K562 (cell line): ENCODE measurements around the gene IKBKE. TPM values are rescaled to one million over a fixed set of nuclear protein-coding genes. Genes with fewer than 3 reads are reported as not detected.

Experiments used
- ATAC-seq: fragments of 200-7000 bp; cut with Tn5 transposase; 3 replicates; pipeline ENCODE4 v1.9.1; 2020; ENCODE audit warnings: moderate library complexity
- BruUV-seq: library from RNA; stranded (reverse); fragments of 400-500 nt; replicated peaks from 2 replicates; lab custom pipeline; 2021; lab: Mats Ljungman, UMichigan
- CTCF ChIA-PET: fragments of 300-600 bp; formaldehyde crosslinking; extraction: SDS; loops from one replicate; lab custom pipeline; 2021; ENCODE audit warnings: low intra/inter-chr PET ratio; lab: Yijun Ruan, JAX
- POLR2A ChIA-PET: fragments of 300-600, 350-650 bp; sonication (Branson Sonifier 250); formaldehyde crosslinking; extraction: SDS; loops from one replicate; lab custom pipeline; 2021; ENCODE audit warnings: antibody characterized with exemption, inconsistent platforms; lab: Yijun Ruan, JAX
- DNase-seq, 4 experiments: peaks; one replicate each; pipeline versions ENCODE4 v3.0.0 to v3.0.0-alpha.2; 2011 to 2018; ENCODE audit warnings: low spot score in 3 of 4, mixed read lengths in 3 of 4; ENCODE audit errors: extremely low read depth in 1 of 4
- FAIRE-seq: peaks from 2 replicates; lab custom pipeline; 2011; peaks lifted over from hg19 to GRCh38; lab: Jason Lieb, UNC
- H2AFZ ChIP-seq: 2 replicates; pipeline ENCODE4 v1.6.0; 2011; ENCODE audit warnings: low read depth, low read length, control low read depth, inconsistent platforms
- H3K27ac ChIP-seq: fragments of 200-600 bp; 3 replicates; pipeline ENCODE4 v1.8.0; 2011; ENCODE audit warnings: low read depth, mild to moderate bottlenecking, control low read depth, inconsistent platforms, low read length, moderate library complexity, mixed read lengths; ENCODE audit errors: extremely low read depth
- H3K27me3 ChIP-seq, 2 experiments: fragments of 300-600 bp in 1 of 2; 2 replicates in 1 of 2; 3 replicates in 1 of 2; pipeline versions ENCODE4 v1.6.0 to v1.8.0; 2011; ENCODE audit warnings: inconsistent platforms in 2 of 2, low read length in 2 of 2, mild to moderate bottlenecking in 1 of 2, mixed read lengths in 1 of 2, moderate library complexity in 1 of 2; ENCODE audit not compliant: control insufficient read depth in 2 of 2, insufficient read depth in 2 of 2
- H3K36me3 ChIP-seq: fragments of 300-600 bp; 3 replicates; pipeline ENCODE4 v1.8.0; 2011; ENCODE audit warnings: mild to moderate bottlenecking, low read length, inconsistent platforms; ENCODE audit not compliant: control insufficient read depth, insufficient read depth
- H3K4me1 ChIP-seq, 2 experiments: fragments of 200-600 bp in 1 of 2; replicated peaks in 1 of 2; 2 replicates in 1 of 2; 3 replicates in 1 of 2; pipeline versions ENCODE4 v1.5.1 to v1.8.0; 2011; ENCODE audit warnings: inconsistent platforms in 2 of 2, low read length in 2 of 2, mild to moderate bottlenecking in 1 of 2, mixed read lengths in 1 of 2, moderate library complexity in 1 of 2; ENCODE audit not compliant: control insufficient read depth in 2 of 2, insufficient read depth in 2 of 2
- H3K4me2 ChIP-seq: 2 replicates; pipeline ENCODE4 v1.6.1; 2011; ENCODE audit warnings: low read length, control low read depth, inconsistent platforms, mixed read lengths; ENCODE audit not compliant: insufficient read depth
- H3K4me3 ChIP-seq: fragments of 200-600 bp; sonication (generic), shearing (Covaris generic); 2 replicates; pipeline ENCODE4 v1.5.1; 2016; ENCODE audit warnings: control low read depth, inconsistent platforms
- H3K79me2 ChIP-seq: fragments of 200-600 bp; 3 replicates; pipeline ENCODE4 v1.8.0; 2011; ENCODE audit warnings: low read length, inconsistent platforms; ENCODE audit not compliant: control insufficient read depth, insufficient read depth
- H3K9ac ChIP-seq, 2 experiments: 2 replicates each; pipeline versions ENCODE4 v1.6.0 to v1.6.1; 2011; ENCODE audit warnings: low read depth in 2 of 2, low read length in 2 of 2, control low read depth in 1 of 2, inconsistent platforms in 1 of 2, mild to moderate bottlenecking in 1 of 2, mixed read lengths in 1 of 2; ENCODE audit not compliant: insufficient read depth in 1 of 2
- H3K9me1 ChIP-seq: one replicate; pipeline ENCODE4 v1.6.0; 2011; ENCODE audit warnings: inconsistent platforms, mild to moderate bottlenecking, low read length, moderate library complexity; ENCODE audit not compliant: control insufficient read depth, insufficient read depth
- H3K9me3 ChIP-seq: replicated peaks from 2 replicates; pipeline ENCODE4 v1.5.1; 2011; ENCODE audit warnings: low read depth, low read length, inconsistent platforms; ENCODE audit not compliant: control insufficient read depth, insufficient read depth
- H4K20me1 ChIP-seq: replicated peaks from 2 replicates; pipeline ENCODE4 v1.6.1; 2011; ENCODE audit warnings: low read length, inconsistent platforms, mixed read lengths; ENCODE audit not compliant: control insufficient read depth, insufficient read depth
- NBN ChIP-seq: fragments of 450-650 bp; IDR thresholded peaks from 2 replicates; pipeline ENCODE4 v1.6.1; 2016; ENCODE audit warnings: low read depth, mild to moderate bottlenecking
- NFIC ChIP-seq: fragments of 450-650 bp; IDR thresholded peaks from 2 replicates; pipeline ENCODE4 v1.6.1; 2017; ENCODE audit warnings: mild to moderate bottlenecking, inconsistent platforms
- NFYB ChIP-seq: IDR thresholded peaks from 2 replicates; pipeline ENCODE4 v1.6.1; 2011; ENCODE audit warnings: mild to moderate bottlenecking, moderate library complexity; ENCODE audit not compliant: insufficient read length; ENCODE audit errors: extremely low read depth
- NR1H2 ChIP-seq: sonication (generic); formaldehyde crosslinking; IDR thresholded peaks from 2 replicates; pipeline ENCODE4 v1.4.0; 2020; ENCODE audit warnings: mild to moderate bottlenecking, missing genetic modification reagents
- NUFIP1 ChIP-seq: fragments of 450-650 bp; IDR thresholded peaks from 2 replicates; pipeline ENCODE4 v1.6.1; 2018; ENCODE audit not compliant: partially characterized antibody
- SETDB1 ChIP-seq: IDR thresholded peaks from one replicate; pipeline ENCODE4 v1.6.1; 2012; ENCODE audit warnings: low read length, control low read depth, inconsistent platforms
- SMAD1 ChIP-seq: fragments of 150-350 bp; IDR thresholded peaks from 2 replicates; pipeline ENCODE4 v1.6.1; 2014; ENCODE audit warnings: low read length, low read depth; ENCODE audit not compliant: partially characterized antibody
- TFE3 ChIP-seq: fragments of 450-650 bp; formaldehyde crosslinking; IDR thresholded peaks from 2 replicates; pipeline ENCODE4 v1.4.0; 2020; ENCODE audit warnings: mild to moderate bottlenecking, mixed read lengths
- ZBTB2 ChIP-seq: fragments of 450-650 bp; IDR thresholded peaks from 2 replicates; pipeline ENCODE4 v1.6.1; 2016; ENCODE audit warnings: antibody characterized with exemption
- ZNF143 ChIP-seq: sonication (generic); formaldehyde crosslinking; IDR thresholded peaks from 2 replicates; pipeline ENCODE4 v1.9.0; 2022; ENCODE audit warnings: mild to moderate bottlenecking, missing genetic modification reagents
- ZNF518B ChIP-seq: fragments of 250-450 bp; sonication (Bioruptor Pico); IDR thresholded peaks from 2 replicates; pipeline ENCODE4 v1.5.0; 2021; ENCODE audit warnings: mild to moderate bottlenecking, moderate library complexity
- ZNF639 ChIP-seq, 2 experiments: fragments of 200-800 bp in 1 of 2; sonication (Bioruptor generic) in 1 of 2; sonication (generic) in 1 of 2; formaldehyde crosslinking in 1 of 2; IDR thresholded peaks in 1 of 2; conservative IDR thresholded peaks in 1 of 2; 2 replicates each; pipeline versions ENCODE4 v1.5.0 to v1.6.1; 2016 to 2020; ENCODE audit warnings: missing compliant biosample characterization in 1 of 2, missing genetic modification characterization in 1 of 2, missing genetic modification reagents in 1 of 2
- WGBS: fragments of 100-300 bp; shearing (Covaris generic); methylation state at CpG from one replicate; pipeline ENCODE4 v1.1.6; 2016; ENCODE audit warnings: low coverage, mixed read lengths; ENCODE audit not compliant: insufficient coverage; ENCODE audit errors: missing lambda C conversion rate; 5-methylcytosine and 5-hydroxymethylcytosine counted together
- in situ Hi-C: fragments of 300-500 bp; cut with MboI; formaldehyde crosslinking; loops from 4 replicates; pipeline ENCODE4 v1.15.0; 2018; ENCODE audit warnings: inconsistent platforms, mixed read lengths
- intact Hi-C: fragments of 100-400 bp; cut with micrococcal nuclease; formaldehyde crosslinking; loops from 2 replicates; pipeline ENCODE4 v1.14.2; 2022
- polyA plus RNA-seq, 8 experiments: library from polyadenylated mRNA; depleted of rRNA in 4 of 8; stranded (reverse) in 5 of 8; unstranded in 3 of 8; fragments of >200 nt; fragmentation: Nextera tagmentation in 2 of 8; fragmentation: Illumina TruSeq in 1 of 8; extraction: Ambion mirVana in 2 of 8; extraction: Trizol in 1 of 8; gene quantifications; 2 replicates each; pipeline versions ENCODE4 v1.2.1 to v1.2.3, GENCODE V29; 2011 to 2014; ENCODE audit warnings: inconsistent platforms in 1 of 8, missing spikeins in 1 of 8
- total RNA-seq, 7 experiments: library from RNA; depleted of rRNA in 6 of 7; stranded (reverse); fragments of >200 nt in 6 of 7; fragmentation: Illumina TruSeq in 2 of 7; extraction: Trizol in 2 of 7; gene quantifications; 2 replicates each; pipeline versions ENCODE4 v1.2.1 to v1.2.3, GENCODE V29; 2011 to 2021; ENCODE audit warnings: low replicate concordance in 1 of 7

IKBKE gene
- total and polyA plus RNA-seq, 9 of the 15 experiments (the other 6 are each of a cell fraction or from before 2014, with no cell fraction given), result 2.3 to 9.0 (median 4.8) TPM

GRCh38 chr1:206439205-206439604 is 31.1 kb upstream of the IKBKE start (continued):
- no peak for TF ChIP-seq TFE3 (CRISPR knock-in tag)
- no peak for TF ChIP-seq SMAD1
- TF ChIP-seq, all 486 proteins: peak for 81

GRCh38 chr1:206441336-206441967 is 28.8 kb upstream of the IKBKE start:
- H3K4me3 ChIP-seq, result no peak overlapping the region
- H3K79me2 ChIP-seq, result no peaks in the 10 kb centered on the region
- intact Hi-C loops, result loop anchor here (2.0 kb wide), 1 partner anchor 13 kb away; no protein-coding TSS in a partner anchor
- in situ Hi-C loops, result no loop called here
- BruUV-seq, result no TSS peak
- no peaks in the 10 kb centered on the region for H3K9me3 ChIP-seq
- H3K27me3 ChIP-seq, result no peaks in the 10 kb centered on the region
- 0 out of 2 replicates have a peak, but pooled peaks cover 3% of the 10 kb centered on the region for H4K20me1 ChIP-seq
- H3K36me3 ChIP-seq, result peaks cover 33% of the 10 kb centered on the region; the same call in 2 of the 3 replicates
- POLR2A ChIA-PET, result interaction anchor here (2.1 kb wide), 1 partner anchor 9 kb away, joined by 8 read pairs; no protein-coding TSS in a partner anchor
- no peak overlapping the region for H3K4me2 ChIP-seq
- H3K9me1 ChIP-seq, result no peaks in the 10 kb centered on the region
- no peak for DNase-seq
- no peak overlapping the region for H3K27ac ChIP-seq
- CTCF ChIA-PET, result no interaction called here
- FAIRE-seq, result no peak
- no peak overlapping the region for H2AFZ ChIP-seq
- WGBS, result 60% methylated on average over 7 of the region's 7 CpGs
- H3K9ac ChIP-seq, result no peak overlapping the region
- peaks cover 5 to 17% of the 10 kb centered on the region in 2 experiments; a peak in 4 of 5 replicates for H3K4me1 ChIP-seq
- no peak for ATAC-seq
- TF ChIP-seq NFIC (no peak), NR1H2 (CRISPR knock-in tag) (no peak), ZNF518B (no peak), NUFIP1 (no peak), ZNF143 (no peak), NFYB (no peak), NBN (no peak), ZNF639 (CRISPR knock-in tag; conservative IDR thresholded peaks at IDR 0.05 in 1 of 2, IDR thresholded peaks at IDR 0.05 in 1 of 2) (no peak), SETDB1 (no peak), ZBTB2 (no peak)
